Measurements from ENCODE around the gene CTNNA3.
"Not testable (repeated sequence)": the region's sequence is repeated elsewhere in the genome, so short reads cannot be mapped to it uniquely, and the experiment has no call there.

CTNNA3 gene

GRCh38 chr10:66505003-66505657 is 1190.9 kb downstream of the CTNNA3 start:
- in situ Hi-C loops (cut with HindIII; ENCODE audit: low sequenced_read_pairs) = no loop called here

- in situ Hi-C loops (cut with HindIII; ENCODE audit: low sequenced_read_pairs) = no loop called here
Measured at GRCh38 chr10:66501356-66501755, 1194.6 kb downstream of the CTNNA3 start.

- in situ Hi-C loops (cut with HindIII; ENCODE audit: low sequenced_read_pairs) = no loop called here
Measured at GRCh38 chr10:66483966-66484365, 1212.0 kb downstream of the CTNNA3 start.

- in situ Hi-C loops (cut with HindIII; ENCODE audit: low sequenced_read_pairs) = no loop called here
Measured at GRCh38 chr10:66472156-66472555, 1223.8 kb downstream of the CTNNA3 start.

GRCh38 chr10:66467042-66467441 is 1229.0 kb downstream of the CTNNA3 start:
- in situ Hi-C loops (cut with HindIII; ENCODE audit: low sequenced_read_pairs) = no loop called here

GRCh38 chr10:66466622-66467021 is 1229.4 kb downstream of the CTNNA3 start:
- in situ Hi-C loops (cut with HindIII; ENCODE audit: low sequenced_read_pairs) = no loop called here

- in situ Hi-C loops (cut with HindIII; ENCODE audit: low sequenced_read_pairs) = no loop called here
Measured at GRCh38 chr10:66463611-66464010, 1232.4 kb downstream of the CTNNA3 start.

- in situ Hi-C loops (cut with HindIII; ENCODE audit: low sequenced_read_pairs) = no loop called here
Measured at GRCh38 chr10:66457629-66458028, 1238.4 kb downstream of the CTNNA3 start.

GRCh38 chr10:66455304-66455703 is 1240.7 kb downstream of the CTNNA3 start:
- in situ Hi-C loops (cut with HindIII; ENCODE audit: low sequenced_read_pairs) = no loop called here

- in situ Hi-C loops (cut with HindIII; ENCODE audit: low sequenced_read_pairs) = no loop called here
Measured at GRCh38 chr10:66440568-66440967, 1255.4 kb downstream of the CTNNA3 start.

GRCh38 chr10:66414943-66415342 is 1281.1 kb downstream of the CTNNA3 start:
- in situ Hi-C loops (cut with HindIII; ENCODE audit: low sequenced_read_pairs) = no loop called here

- in situ Hi-C loops (cut with HindIII; ENCODE audit: low sequenced_read_pairs) = no loop called here
Measured at GRCh38 chr10:66405566-66405965, 1290.4 kb downstream of the CTNNA3 start.

- in situ Hi-C loops (cut with HindIII; ENCODE audit: low sequenced_read_pairs) = no loop called here
Measured at GRCh38 chr10:66398669-66399068, 1297.3 kb downstream of the CTNNA3 start.

- in situ Hi-C loops (cut with HindIII; ENCODE audit: low sequenced_read_pairs) = no loop called here
Measured at GRCh38 chr10:66394342-66395063, 1301.5 kb downstream of the CTNNA3 start.

GRCh38 chr10:66390926-66391325 is 1305.1 kb downstream of the CTNNA3 start:
- in situ Hi-C loops (cut with HindIII; ENCODE audit: low sequenced_read_pairs) = no loop called here

GRCh38 chr10:66381045-66381444 is 1315.0 kb downstream of the CTNNA3 start:
- in situ Hi-C loops (cut with HindIII; ENCODE audit: low sequenced_read_pairs) = no loop called here

GRCh38 chr10:66378117-66378876 is 1317.7 kb downstream of the CTNNA3 start:
- in situ Hi-C loops (cut with HindIII; ENCODE audit: low sequenced_read_pairs) = no loop called here

- in situ Hi-C loops (cut with HindIII; ENCODE audit: low sequenced_read_pairs) = no loop called here
Measured at GRCh38 chr10:66368146-66368545, 1327.8 kb downstream of the CTNNA3 start.

GRCh38 chr10:66366163-66366562 is 1329.8 kb downstream of the CTNNA3 start:
- in situ Hi-C loops (cut with HindIII; ENCODE audit: low sequenced_read_pairs) = no loop called here

- in situ Hi-C loops (cut with HindIII; ENCODE audit: low sequenced_read_pairs) = no loop called here
Measured at GRCh38 chr10:66365686-66366085, 1330.3 kb downstream of the CTNNA3 start.

- in situ Hi-C loops (cut with HindIII; ENCODE audit: low sequenced_read_pairs) = no loop called here
Measured at GRCh38 chr10:66362522-66362921, 1333.5 kb downstream of the CTNNA3 start.

- in situ Hi-C loops (cut with HindIII; ENCODE audit: low sequenced_read_pairs) = not testable (repeated sequence)
Measured at GRCh38 chr10:66353822-66354221, 1342.2 kb downstream of the CTNNA3 start.
